GM12878 (cell line): ENCODE data around the gene SESN1. TPM values are rescaled to one million over a fixed set of nuclear protein-coding genes. Genes with fewer than 3 reads are reported as not detected.

Experiments used
- ATAC-seq: fragments of 200-7000 bp; cut with Tn5 transposase; 3 replicates; pipeline ENCODE4 v1.9.1; 2020; ENCODE audit warnings: mild to moderate bottlenecking, moderate library complexity
- BruUV-seq: library from RNA; stranded (reverse); fragments of 400-500 nt; replicated peaks from 2 replicates; lab custom pipeline; 2021; lab: Mats Ljungman, UMichigan
- CTCF ChIA-PET: fragments of 300-600 bp; sonication (Branson Sonifier 250); formaldehyde crosslinking; extraction: SDS; loops from one replicate; lab custom pipeline; 2021; ENCODE audit warnings: inconsistent platforms; lab: Yijun Ruan, JAX
- POLR2A ChIA-PET: fragments of 350-600 bp; formaldehyde crosslinking; extraction: SDS; loops from one replicate; lab custom pipeline; 2021; ENCODE audit warnings: inconsistent platforms; lab: Charles Lee
- RAD21 ChIA-PET: fragments of 300-600 bp; sonication (Branson Sonifier 250); formaldehyde crosslinking; loops from one replicate; lab custom pipeline; 2023; ENCODE audit warnings: antibody characterized with exemption; ENCODE audit not compliant: unreplicated experiment; lab: Charles Lee
- SMC1A ChIA-PET: fragments of 300-600 bp; sonication (Branson Sonifier 250); formaldehyde crosslinking; loops from one replicate; lab custom pipeline; 2023; ENCODE audit not compliant: unreplicated experiment, uncharacterized antibody; lab: Charles Lee
- DNase-seq: peaks from one replicate; pipeline ENCODE4 v3.0.0-alpha.2; 2011; ENCODE audit warnings: low read depth, low spot score
- FAIRE-seq: peaks from 3 replicates; lab custom pipeline; 2011; peaks lifted over from hg19 to GRCh38; lab: Jason Lieb, UNC
- H2AFZ ChIP-seq: 2 replicates; pipeline ENCODE4 v1.6.0; 2011; ENCODE audit warnings: low read depth, low read length, control low read depth; ENCODE audit not compliant: control insufficient read depth
- H3K27ac ChIP-seq: 2 replicates; pipeline ENCODE4 v1.5.1; 2011; ENCODE audit warnings: control low read depth; ENCODE audit not compliant: control insufficient read depth, insufficient read depth
- H3K27me3 ChIP-seq, 2 experiments: replicated peaks in 1 of 2; 2 replicates each; pipeline versions ENCODE4 v1.6.0 to v1.6.1; 2011; ENCODE audit warnings: low read length in 1 of 2; ENCODE audit not compliant: control insufficient read depth in 2 of 2, insufficient read depth in 2 of 2
- H3K36me3 ChIP-seq, 2 experiments: 2 replicates each; pipeline ENCODE4 v1.5.1; 2011; ENCODE audit warnings: low read length in 1 of 2; ENCODE audit not compliant: control insufficient read depth in 2 of 2, insufficient read depth in 2 of 2
- H3K4me1 ChIP-seq: 2 replicates; pipeline ENCODE4 v1.6.1; 2011; ENCODE audit warnings: mild to moderate bottlenecking, low read length, moderate library complexity, mixed read lengths; ENCODE audit not compliant: control insufficient read depth, insufficient read depth
- H3K4me2 ChIP-seq: 2 replicates; pipeline ENCODE4 v1.6.0; 2011; ENCODE audit warnings: control low read depth; ENCODE audit not compliant: control insufficient read depth, insufficient read depth
- H3K4me3 ChIP-seq: fragments of 200-600 bp; sonication (generic); 2 replicates; pipeline ENCODE4 v1.5.1; 2016
- H3K79me2 ChIP-seq: 2 replicates; pipeline ENCODE4 v1.6.0; 2011; ENCODE audit warnings: low read length; ENCODE audit not compliant: control insufficient read depth, insufficient read depth
- H3K9ac ChIP-seq: 2 replicates; pipeline ENCODE4 v1.8.0; 2011; ENCODE audit warnings: low read length, control low read depth, mixed read lengths; ENCODE audit not compliant: control insufficient read depth, insufficient read depth
- H3K9me3 ChIP-seq: replicated peaks from 3 replicates; pipeline ENCODE4 v1.5.1; 2011; ENCODE audit warnings: mild to moderate bottlenecking, low read length; ENCODE audit not compliant: control insufficient read depth, insufficient read depth
- H4K20me1 ChIP-seq: 2 replicates; pipeline ENCODE4 v1.6.0; 2011; ENCODE audit not compliant: control insufficient read depth, insufficient read depth
- BCL3 ChIP-seq: IDR thresholded peaks from 2 replicates; pipeline ENCODE4 v1.6.1; 2011; ENCODE audit warnings: borderline replicate concordance, low read depth, mild to moderate bottlenecking, moderate library complexity, low read length; ENCODE audit not compliant: insufficient read depth, poor library complexity, severe bottlenecking
- CREB1 ChIP-seq: IDR thresholded peaks from 2 replicates; pipeline ENCODE4 v1.6.1; 2012; ENCODE audit warnings: low read depth, mild to moderate bottlenecking, inconsistent platforms
- CREM ChIP-seq: IDR thresholded peaks from 2 replicates; pipeline ENCODE4 v1.6.1; 2014; ENCODE audit warnings: antibody characterized with exemption, low read depth
- ETV6 ChIP-seq, 2 experiments: fragments of 450-650 bp in 1 of 2; IDR thresholded peaks in 1 of 2; conservative IDR thresholded peaks in 1 of 2; 2 replicates each; pipeline ENCODE4 v1.6.1; 2014; ENCODE audit warnings: antibody characterized with exemption in 1 of 2, borderline replicate concordance in 1 of 2, low read depth in 1 of 2, mild to moderate bottlenecking in 1 of 2, moderate library complexity in 1 of 2
- FOXK2 ChIP-seq: fragments of 450-650 bp; IDR thresholded peaks from 2 replicates; pipeline ENCODE4 v1.6.1; 2017; ENCODE audit warnings: mild to moderate bottlenecking, moderate library complexity
- HCFC1 ChIP-seq: fragments of 150-350 bp; IDR thresholded peaks from 2 replicates; pipeline ENCODE4 v1.6.1; 2014; ENCODE audit warnings: low read length
- KLF5 ChIP-seq: fragments of 450-650 bp; IDR thresholded peaks from 2 replicates; pipeline ENCODE4 v1.6.1; 2014; ENCODE audit warnings: mild to moderate bottlenecking; ENCODE audit not compliant: partially characterized antibody
- MEF2B ChIP-seq: fragments of 450-650 bp; IDR thresholded peaks from 2 replicates; pipeline ENCODE4 v1.6.1; 2018; ENCODE audit warnings: mild to moderate bottlenecking, moderate library complexity; ENCODE audit not compliant: partially characterized antibody, poor library complexity, severe bottlenecking
- MTA3 ChIP-seq: IDR thresholded peaks from 2 replicates; pipeline ENCODE4 v1.6.1; 2012; ENCODE audit warnings: low read length, inconsistent platforms, borderline replicate concordance
- MYC ChIP-seq: IDR thresholded peaks from 2 replicates; pipeline ENCODE4 v1.6.1; 2011; ENCODE audit warnings: mild to moderate bottlenecking, low read length, moderate library complexity, inconsistent platforms; ENCODE audit not compliant: insufficient read depth, insufficient replicate concordance, insufficient read length, severe bottlenecking
- NBN ChIP-seq: fragments of 450-650 bp; IDR thresholded peaks from 2 replicates; pipeline ENCODE4 v1.6.1; 2016
- PAX5 ChIP-seq: IDR thresholded peaks from 2 replicates; pipeline ENCODE4 v1.6.1; 2011; ENCODE audit warnings: low read depth, low read length, borderline replicate concordance
- PBX3 ChIP-seq: IDR thresholded peaks from 2 replicates; pipeline ENCODE4 v1.6.1; 2011; ENCODE audit warnings: mild to moderate bottlenecking, low read depth, low read length, moderate library complexity; ENCODE audit not compliant: insufficient replicate concordance
- SMC3 ChIP-seq: IDR thresholded peaks from 2 replicates; pipeline ENCODE4 v1.6.1; 2011; ENCODE audit warnings: low read length, improper control_type of control experiment, borderline replicate concordance
- ZNF217 ChIP-seq: fragments of 450-650 bp; IDR thresholded peaks from 2 replicates; pipeline ENCODE4 v1.6.1; 2017; ENCODE audit warnings: antibody characterized with exemption, mild to moderate bottlenecking
- ZNF622 ChIP-seq: fragments of 450-650 bp; IDR thresholded peaks from 2 replicates; pipeline ENCODE4 v1.6.1; 2017; ENCODE audit warnings: mild to moderate bottlenecking, inconsistent platforms
- WGBS: methylation state at CpG from one replicate; pipeline ENCODE4 v1.1.6; 2016; ENCODE audit warnings: low lambda C conversion rate; ENCODE audit not compliant: insufficient replicate concordance, insufficient coverage; ENCODE audit errors: missing lambda C conversion rate; 5-methylcytosine and 5-hydroxymethylcytosine counted together
- in situ Hi-C: fragments of 300-500 bp; cut with MboI; formaldehyde crosslinking; loops from 9 replicates; pipeline ENCODE4 v1.14.3; 2018; ENCODE audit warnings: mixed read lengths
- intact Hi-C: fragments of 100-400 bp; cut with micrococcal nuclease; formaldehyde crosslinking; loops from one replicate; pipeline ENCODE4 v1.14.2; 2022; ENCODE audit not compliant: unreplicated experiment
- polyA plus RNA-seq, 11 experiments: library from polyadenylated mRNA; depleted of rRNA in 4 of 11; unstranded in 6 of 11; stranded (reverse) in 5 of 11; fragments of >200 nt; fragmentation: Nextera tagmentation in 4 of 11; fragmentation: Illumina TruSeq in 1 of 11; extraction: Ambion mirVana in 4 of 11; extraction: Trizol in 1 of 11; gene quantifications; 1 replicate in 1 of 11; 2 replicates in 10 of 11; pipeline versions ENCODE4 v1.2.1 to v1.2.3, GENCODE V29; 2011 to 2016; ENCODE audit warnings: inconsistent platforms in 2 of 11, missing spikeins in 2 of 11, low read depth in 1 of 11
- total RNA-seq, 4 experiments: library from RNA; depleted of rRNA in 3 of 4; stranded (reverse); fragments of >200 nt in 3 of 4; fragmentation: Illumina TruSeq in 1 of 4; extraction: Trizol in 1 of 4; gene quantifications; 2 replicates each; pipeline versions ENCODE4 v1.2.1 to v1.2.3, GENCODE V29; 2013 to 2021
- TF ChIP-seq, protein P1 (sequence below): fragments of 450-650 bp; IDR thresholded peaks from 2 replicates; pipeline ENCODE4 v1.6.1; 2017; ENCODE audit warnings: mild to moderate bottlenecking, low read depth, inconsistent platforms; ENCODE audit not compliant: poor library complexity, severe bottlenecking

The SESN1 gene
- total and polyA plus RNA-seq, 10 of the 15 experiments (the other 5 are each of a cell fraction or from before 2014, with no cell fraction given): 1.3 to 13.0 (median 3.3) TPM

DNA sequence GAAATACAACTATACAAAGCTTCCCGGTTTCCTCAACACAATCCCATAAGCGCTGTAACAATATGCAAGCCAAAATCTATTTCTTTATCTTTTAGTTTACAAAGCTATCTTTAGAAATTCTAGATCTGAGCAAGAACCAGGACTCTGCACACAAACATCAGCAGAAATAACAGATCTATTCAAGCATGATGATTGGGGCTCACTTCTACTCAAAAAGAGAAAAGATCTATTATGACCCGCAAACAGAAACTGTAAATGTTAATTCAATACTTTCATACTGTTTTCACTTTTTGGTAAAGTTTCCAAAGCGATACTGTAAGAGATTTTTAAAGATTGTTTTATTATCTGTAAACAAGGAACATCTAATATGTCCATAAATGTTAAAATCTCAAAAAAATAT lies 86.6 kb downstream of the SESN1 start (continued):
- TF ChIP-seq BCL3: no peak
- TF ChIP-seq CREM: 0 out of 2 replicates have a peak, but pooled peaks have one; percentile 17
- TF ChIP-seq CREB1: no peak
- peak; percentile 76; the same call in 1 of the 2 replicates for TF ChIP-seq ZNF217
- 0 out of 2 replicates have a peak, but pooled peaks have one; percentile 37 for TF ChIP-seq MTA3
- no peak for TF ChIP-seq HCFC1

- DNase-seq (no peak), FAIRE-seq (no peak), ATAC-seq (no peak)
- Histone ChIP-seq H3K79me2 (no peaks in the 10 kb centered on the region), H3K9me3 (no peaks in the 10 kb centered on the region), H3K27me3 (peaks cover 3 to 17% of the 10 kb centered on the region in 2 experiments; a peak in 3 of 4 replicates), H2AFZ (no peak overlapping the region), H3K9ac (no peak overlapping the region), H3K4me1 (peaks cover 9% of the 10 kb centered on the region), H3K36me3 (no peaks in the 10 kb centered on the region), H3K4me2 (peak overlapping the region; percentile 17; the same call in 1 of the 2 replicates), H3K4me3 (no peak overlapping the region), H3K27ac (no peak overlapping the region), H4K20me1 (no peaks in the 10 kb centered on the region)
- intact Hi-C loops: no loop called here
- SMC1A ChIA-PET: no interaction called here
- in situ Hi-C loops: no loop called here
- RAD21 ChIA-PET: interaction anchor here (0.7 to 1.6 kb wide), 2 partner anchors 65 to 1881 kb away, joined by 3 to 5 read pairs; no protein-coding TSS in a partner anchor
- CTCF ChIA-PET: interaction anchor here (0.6 to 1.7 kb wide), 3 partner anchors 65 to 133 kb away, joined by 3 to 7 read pairs (median 3); no protein-coding TSS in a partner anchor
- POLR2A ChIA-PET: interaction anchor here (0.5 kb wide), 1 partner anchor 126 kb away, joined by 3 read pairs; no protein-coding TSS in a partner anchor
- BruUV-seq: no TSS peak
- WGBS: 76% methylated on average over 3 of the region's 3 CpGs
- TF ChIP-seq, protein P1, sequence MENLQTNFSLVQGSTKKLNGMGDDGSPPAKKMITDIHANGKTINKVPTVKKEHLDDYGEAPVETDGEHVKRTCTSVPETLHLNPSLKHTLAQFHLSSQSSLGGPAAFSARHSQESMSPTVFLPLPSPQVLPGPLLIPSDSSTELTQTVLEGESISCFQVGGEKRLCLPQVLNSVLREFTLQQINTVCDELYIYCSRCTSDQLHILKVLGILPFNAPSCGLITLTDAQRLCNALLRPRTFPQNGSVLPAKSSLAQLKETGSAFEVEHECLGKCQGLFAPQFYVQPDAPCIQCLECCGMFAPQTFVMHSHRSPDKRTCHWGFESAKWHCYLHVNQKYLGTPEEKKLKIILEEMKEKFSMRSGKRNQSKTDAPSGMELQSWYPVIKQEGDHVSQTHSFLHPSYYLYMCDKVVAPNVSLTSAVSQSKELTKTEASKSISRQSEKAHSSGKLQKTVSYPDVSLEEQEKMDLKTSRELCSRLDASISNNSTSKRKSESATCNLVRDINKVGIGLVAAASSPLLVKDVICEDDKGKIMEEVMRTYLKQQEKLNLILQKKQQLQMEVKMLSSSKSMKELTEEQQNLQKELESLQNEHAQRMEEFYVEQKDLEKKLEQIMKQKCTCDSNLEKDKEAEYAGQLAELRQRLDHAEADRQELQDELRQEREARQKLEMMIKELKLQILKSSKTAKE: no peak
- TF ChIP-seq MEF2B: no peak
- no peak for TF ChIP-seq PAX5
- no peak for TF ChIP-seq ETV6 (conservative IDR thresholded peaks at IDR 0.05 in 1 of 2, IDR thresholded peaks at IDR 0.05 in 1 of 2; ENCODE audit: borderline replicate concordance in 1 of 2, low read depth in 1 of 2)
- TF ChIP-seq NBN: no peak
- TF ChIP-seq PBX3: no peak
- no peak for TF ChIP-seq FOXK2
- TF ChIP-seq ZNF622: no peak
- TF ChIP-seq MYC: no peak
- TF ChIP-seq SMC3: no peak
- no peak for TF ChIP-seq KLF5
Observed at GRCh38 chr6:109007521-109007920, 87.1 kb downstream of the SESN1 start.
